Vagina (tissue), 2 donors: ENCODE measurements around the gene PCGF1.

Source experiments
- CTCF ChIP-seq, 3 experiments: fragments of 450-650 bp in 2 of 3; fragments of 200-600 bp in 1 of 3; sonication (generic) in 1 of 3; IDR thresholded peaks; one replicate each; pipeline ENCODE4 v1.5.1; 2017 to 2019; ENCODE audit warnings: antibody characterized with exemption in 3 of 3, mild to moderate bottlenecking in 2 of 3, moderate library complexity in 2 of 3
- POLR2A ChIP-seq, 2 donors: fragments of 450-650 bp; IDR thresholded peaks; one replicate each; pipeline ENCODE4 v1.6.1; 2017; ENCODE audit warnings: antibody characterized with exemption in 2 of 2, mild to moderate bottlenecking in 2 of 2, moderate library complexity in 2 of 2

- TF ChIP-seq POLR2A (IDR thresholded peaks at IDR 0.05) = no peak
- TF ChIP-seq CTCF (IDR thresholded peaks at IDR 0.05) = no peak
These were observed 33.0 kb downstream of the PCGF1 start for GRCh38 chr2:74474481-74474880.
